Fibroblast of villous mesenchyme (primary cell): ENCODE measurements around the gene ADGRG2. TPM values are rescaled to one million over a fixed set of nuclear protein-coding genes. Genes with fewer than 3 reads are reported as not detected.

Source experiments
- DNase-seq: peaks from one replicate; pipeline ENCODE4 v3.0.0-alpha.2; 2010; ENCODE audit warnings: low read depth
- H3K4me3 ChIP-seq: 2 replicates; pipeline ENCODE4 v1.5.1; 2011; ENCODE audit warnings: low read depth, mild to moderate bottlenecking, low read length
- total RNA-seq: library from RNA; depleted of rRNA; stranded (reverse); fragments of >200 nt; gene quantifications from 2 replicates; pipeline ENCODE4 v1.2.3, GENCODE V29; 2012
- TF ChIP-seq, protein P1 (sequence below): IDR thresholded peaks from 2 replicates; pipeline ENCODE4 v1.5.1; 2012; ENCODE audit warnings: low read depth, mild to moderate bottlenecking, low read length; ENCODE audit not compliant: insufficient read depth

Gene ADGRG2
- total RNA-seq, 1 donor = not detected

GRCh38 chrX:18997916-18998315 is 124.4 kb downstream of the ADGRG2 start:
- H3K4me3 ChIP-seq = no peak overlapping the region
- DNase-seq = no peak
- TF ChIP-seq, protein P1, sequence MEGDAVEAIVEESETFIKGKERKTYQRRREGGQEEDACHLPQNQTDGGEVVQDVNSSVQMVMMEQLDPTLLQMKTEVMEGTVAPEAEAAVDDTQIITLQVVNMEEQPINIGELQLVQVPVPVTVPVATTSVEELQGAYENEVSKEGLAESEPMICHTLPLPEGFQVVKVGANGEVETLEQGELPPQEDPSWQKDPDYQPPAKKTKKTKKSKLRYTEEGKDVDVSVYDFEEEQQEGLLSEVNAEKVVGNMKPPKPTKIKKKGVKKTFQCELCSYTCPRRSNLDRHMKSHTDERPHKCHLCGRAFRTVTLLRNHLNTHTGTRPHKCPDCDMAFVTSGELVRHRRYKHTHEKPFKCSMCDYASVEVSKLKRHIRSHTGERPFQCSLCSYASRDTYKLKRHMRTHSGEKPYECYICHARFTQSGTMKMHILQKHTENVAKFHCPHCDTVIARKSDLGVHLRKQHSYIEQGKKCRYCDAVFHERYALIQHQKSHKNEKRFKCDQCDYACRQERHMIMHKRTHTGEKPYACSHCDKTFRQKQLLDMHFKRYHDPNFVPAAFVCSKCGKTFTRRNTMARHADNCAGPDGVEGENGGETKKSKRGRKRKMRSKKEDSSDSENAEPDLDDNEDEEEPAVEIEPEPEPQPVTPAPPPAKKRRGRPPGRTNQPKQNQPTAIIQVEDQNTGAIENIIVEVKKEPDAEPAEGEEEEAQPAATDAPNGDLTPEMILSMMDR = no peak

GRCh38 chrX:18996536-18996935 is 125.7 kb downstream of the ADGRG2 start:
- TF ChIP-seq, protein P1 = no peak
- H3K4me3 ChIP-seq = no peak overlapping the region
- no peak for DNase-seq

- TF ChIP-seq, protein P1 = no peak
- peak; percentile 8 for DNase-seq
- H3K4me3 ChIP-seq = no peak overlapping the region
Observed at GRCh38 chrX:18995221-18995620, 127.0 kb downstream of the ADGRG2 start.

DNA sequence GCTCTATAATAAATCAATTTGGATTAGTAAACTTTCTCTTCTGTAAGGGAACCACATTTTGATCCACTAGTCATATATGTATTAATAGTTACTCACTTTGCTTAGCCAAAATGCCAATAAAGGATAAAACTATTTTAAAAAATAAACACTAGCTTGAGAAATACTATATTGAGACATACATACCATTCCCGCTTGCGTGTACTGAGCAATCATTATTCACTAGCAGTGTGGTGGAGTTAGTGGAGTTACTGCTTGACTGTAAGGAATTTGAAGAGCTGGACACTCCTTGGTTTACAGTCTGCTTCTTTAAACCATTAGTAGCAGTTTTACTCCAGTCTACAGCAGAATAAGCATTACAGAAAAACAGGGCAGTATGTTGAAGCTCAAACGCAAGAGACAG is 127.6 kb downstream of the ADGRG2 start:
- H3K4me3 ChIP-seq = no peak overlapping the region
- peak; percentile 66 for DNase-seq
- TF ChIP-seq, protein P1 = no peak

DNA sequence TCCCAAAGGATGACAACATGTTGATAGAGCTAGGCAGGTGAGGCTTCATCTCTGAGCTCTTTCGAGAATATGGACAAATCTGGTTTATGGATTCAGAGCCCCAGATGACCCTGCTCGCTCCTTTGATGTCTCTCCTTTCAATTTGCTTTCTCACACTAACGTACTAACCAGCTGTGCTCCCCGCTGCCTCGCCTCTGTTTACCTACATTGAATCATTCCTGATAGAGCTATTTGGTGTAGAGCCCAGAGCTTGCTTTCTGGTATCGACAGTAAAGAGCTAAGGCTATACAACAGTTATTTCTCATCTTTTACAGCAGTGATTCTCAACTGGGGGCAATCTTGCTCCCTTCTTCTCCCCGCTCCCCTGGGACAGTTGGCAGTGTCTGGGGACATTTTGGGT is 129.4 kb downstream of the ADGRG2 start:
- no peak for DNase-seq
- TF ChIP-seq, protein P1 = no peak
- no peak overlapping the region for H3K4me3 ChIP-seq

- DNase-seq = no peak
- TF ChIP-seq, protein P1 = no peak
- peak overlapping the region; percentile 70 for H3K4me3 ChIP-seq
Observed at GRCh38 chrX:18985186-18985435, 137.2 kb downstream of the ADGRG2 start.

DNA sequence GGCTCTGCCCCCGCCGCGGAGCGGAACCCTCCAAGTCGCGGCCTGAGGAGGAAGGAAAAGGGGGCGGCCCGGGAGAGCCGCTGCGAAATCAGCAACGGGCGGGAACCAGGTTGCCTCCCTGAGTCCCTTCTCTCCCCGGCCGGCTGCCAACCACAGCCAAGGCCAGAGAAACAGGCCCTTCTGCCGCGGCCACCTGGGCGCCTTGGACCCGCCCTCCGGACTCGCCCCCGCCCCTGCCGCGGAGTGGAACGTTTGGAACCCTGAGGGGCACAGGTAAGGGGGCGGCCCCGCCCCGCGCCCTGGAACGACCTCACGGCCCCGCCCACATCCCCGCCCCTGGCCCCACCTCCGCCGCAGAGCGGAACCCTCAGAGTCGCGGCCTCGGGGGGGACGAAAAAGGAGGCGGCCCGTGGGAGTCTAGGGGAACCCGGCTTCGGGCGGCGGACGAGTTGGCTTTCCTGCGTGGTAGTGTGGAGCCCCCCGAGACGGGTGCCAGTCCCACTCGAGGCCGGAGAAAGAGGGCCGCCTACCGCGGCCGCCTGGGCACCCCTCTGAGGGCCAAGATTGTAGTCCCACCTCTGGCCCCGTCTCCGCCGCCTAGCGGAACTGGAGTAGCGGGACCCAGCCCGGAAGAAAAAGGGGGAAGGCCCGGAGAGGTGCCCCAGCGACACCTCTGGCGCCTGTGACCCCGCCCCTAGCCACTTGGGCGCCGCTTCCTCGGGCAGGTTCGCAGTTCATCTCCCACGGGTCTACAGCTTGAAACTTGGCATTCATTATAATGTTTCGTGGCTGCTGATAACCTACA is 137.7 kb downstream of the ADGRG2 start:
- H3K4me3 ChIP-seq = peak overlapping the region; percentile 70
- DNase-seq = peak; percentile 65
- TF ChIP-seq, protein P1 = peak; percentile 52
